GM23338 (cell line): Measurements from ENCODE around the gene SASS6. TPM values are rescaled to one million over a fixed set of nuclear protein-coding genes. Genes with fewer than 3 reads are reported as not detected.

ENCODE experiments used
- ATAC-seq: fragments of 200-7000 bp; cut with Tn5 transposase; 3 replicates; pipeline ENCODE4 v1.9.1; 2020
- DNase-seq: peaks from one replicate; pipeline ENCODE4 v3.0.0-alpha.2; 2015; ENCODE audit warnings: low spot score
- H2AFZ ChIP-seq: fragments of 200-600 bp; sonication (generic); 2 replicates; pipeline ENCODE4 v1.8.0; 2016; ENCODE audit warnings: antibody characterized with exemption, mild to moderate bottlenecking, moderate library complexity
- H3F3A ChIP-seq: fragments of 200-600 bp; sonication (generic); replicated peaks from 2 replicates; pipeline ENCODE4 v1.8.0; 2017; ENCODE audit warnings: antibody characterized with exemption, mixed run types, low read depth
- H3K27ac ChIP-seq: fragments of 200-600 bp; sonication (generic); 2 replicates; pipeline ENCODE4 v1.6.1; 2016; ENCODE audit warnings: low read depth
- H3K27me3 ChIP-seq: fragments of 200-600 bp; sonication (generic); 2 replicates; pipeline ENCODE4 v1.8.0; 2016; ENCODE audit warnings: mild to moderate bottlenecking, mixed run types, moderate library complexity; ENCODE audit not compliant: insufficient read depth
- H3K36me3 ChIP-seq: fragments of 200-600 bp; sonication (generic); 2 replicates; pipeline ENCODE4 v1.8.0; 2016; ENCODE audit warnings: mild to moderate bottlenecking; ENCODE audit not compliant: insufficient read depth
- H3K4me1 ChIP-seq: fragments of 200-600 bp; sonication (generic); 2 replicates; pipeline ENCODE4 v1.8.0; 2016; ENCODE audit warnings: mild to moderate bottlenecking, moderate library complexity; ENCODE audit not compliant: insufficient read depth
- H3K4me2 ChIP-seq: fragments of 200-600 bp; sonication (generic); 2 replicates; pipeline ENCODE4 v1.7.1; 2017; ENCODE audit warnings: mixed run types
- H3K4me3 ChIP-seq: fragments of 200-600 bp; sonication (generic); 2 replicates; pipeline ENCODE4 v1.6.1; 2016; ENCODE audit warnings: mixed run types
- H3K79me2 ChIP-seq: fragments of 200-600 bp; sonication (generic); replicated peaks from 2 replicates; pipeline ENCODE4 v1.8.0; 2017; ENCODE audit warnings: mild to moderate bottlenecking; ENCODE audit not compliant: insufficient read depth
- H3K9me2 ChIP-seq: fragments of 200-600 bp; sonication (generic); 2 replicates; pipeline ENCODE4 v1.8.0; 2017; ENCODE audit not compliant: insufficient read depth
- H4K20me1 ChIP-seq: fragments of 200-600 bp; sonication (generic); replicated peaks from 2 replicates; pipeline ENCODE4 v1.8.0; 2017; ENCODE audit warnings: mild to moderate bottlenecking; ENCODE audit not compliant: insufficient read depth
- H3K27ac Mint-ChIP-seq: 2 replicates; pipeline ENCODE4 v1.8.0; 2020; ENCODE audit warnings: inconsistent platforms, mild to moderate bottlenecking, moderate library complexity, mixed read lengths
- H3K27me3 Mint-ChIP-seq: 3 replicates; pipeline ENCODE4 v1.8.0; 2022; ENCODE audit warnings: low read depth, mild to moderate bottlenecking, moderate library complexity, mixed read lengths, inconsistent platforms; ENCODE audit not compliant: insufficient read depth, poor library complexity
- H3K36me3 Mint-ChIP-seq: 3 replicates; pipeline ENCODE4 v1.8.0; 2021; ENCODE audit warnings: low read depth, mild to moderate bottlenecking, inconsistent platforms, moderate library complexity, mixed read lengths
- H3K4me1 Mint-ChIP-seq: 3 replicates; pipeline ENCODE4 v1.8.0; 2020; ENCODE audit warnings: mild to moderate bottlenecking, inconsistent platforms, mixed read lengths
- H3K4me3 Mint-ChIP-seq: 3 replicates; pipeline ENCODE4 v1.8.0; 2021; ENCODE audit warnings: moderate library complexity, mild to moderate bottlenecking, inconsistent platforms, mixed read lengths
- H3K9me3 Mint-ChIP-seq: 3 replicates; pipeline ENCODE4 v1.8.0; 2020; ENCODE audit warnings: moderate library complexity, mild to moderate bottlenecking, inconsistent platforms, mixed read lengths
- CREB1 ChIP-seq: fragments of 250-450 bp; sonication (Bioruptor Pico); IDR thresholded peaks from 2 replicates; pipeline ENCODE4 v1.5.0; 2020; ENCODE audit warnings: low read depth, mild to moderate bottlenecking, moderate library complexity
- CTCF ChIP-seq, 2 experiments: fragments of 200-600 bp in 1 of 2; sonication (generic) in 1 of 2; conservative IDR thresholded peaks; 2 replicates each; pipeline versions ENCODE4 v1.5.1 to v1.6.1; 2016 to 2017; ENCODE audit warnings: antibody characterized with exemption in 2 of 2, low read depth in 2 of 2, mild to moderate bottlenecking in 2 of 2, moderate library complexity in 1 of 2
- ETS1 ChIP-seq: IDR thresholded peaks from 2 replicates; pipeline ENCODE4 v1.6.1; 2016; ENCODE audit warnings: antibody characterized with exemption
- EZH2 ChIP-seq: fragments of 200-600 bp; sonication (generic); IDR thresholded peaks from one replicate; pipeline ENCODE4 v1.8.0; 2017; ENCODE audit warnings: antibody characterized with exemption, mild to moderate bottlenecking, low read depth; ENCODE audit not compliant: unreplicated experiment
- EZH2phosphoT487 ChIP-seq: fragments of 200-600 bp; sonication (generic); IDR thresholded peaks from one replicate; pipeline ENCODE4 v1.8.1; 2018; ENCODE audit warnings: antibody characterized with exemption; ENCODE audit not compliant: unreplicated experiment
- NANOG ChIP-seq: IDR thresholded peaks from 2 replicates; pipeline ENCODE4 v1.6.1; 2016; ENCODE audit warnings: antibody characterized with exemption, borderline replicate concordance
- POLR2AphosphoS5 ChIP-seq: IDR thresholded peaks from 2 replicates; pipeline ENCODE4 v1.6.1; 2016; ENCODE audit warnings: antibody characterized with exemption, low read depth
- STAT1 ChIP-seq: IDR thresholded peaks from one replicate; pipeline ENCODE4 v1.6.1; 2016; ENCODE audit warnings: antibody characterized with exemption; ENCODE audit not compliant: unreplicated experiment
- ZNF114 ChIP-seq: fragments of 250-450 bp; sonication (Bioruptor Pico); IDR thresholded peaks from 2 replicates; pipeline ENCODE4 v1.5.0; 2020; ENCODE audit warnings: mild to moderate bottlenecking, moderate library complexity
- ZNF462 ChIP-seq: fragments of 250-450 bp; sonication (Bioruptor Pico); IDR thresholded peaks from 2 replicates; pipeline ENCODE4 v1.5.0; 2020; ENCODE audit warnings: mild to moderate bottlenecking, moderate library complexity
- polyA plus RNA-seq: library from polyadenylated mRNA; unstranded; fragments of >200 nt; fragmentation: Nextera tagmentation; extraction: Ambion mirVana; gene quantifications from 2 replicates; pipeline ENCODE4 v1.2.1, GENCODE V29; 2016
- total RNA-seq: library from RNA; depleted of rRNA; stranded (reverse); fragments of >200 nt; shearing (Covaris generic); gene quantifications from 2 replicates; pipeline ENCODE4 v1.2.3, GENCODE V29; 2014

SASS6 gene
- total and polyA plus RNA-seq, 2 experiments from 2014 or later, result 17.0 to 21.1 TPM

GRCh38 chr1:100145116-100145515 lies 12.4 kb upstream of the SASS6 start:
- Histone ChIP-seq H2AFZ (no peak overlapping the region), H4K20me1 (no peaks in the 10 kb centered on the region), H3K36me3 (peaks cover 31% of the 10 kb centered on the region), H3K79me2 (no peaks in the 10 kb centered on the region), H3K4me3 (no peak overlapping the region), H3K4me2 (no peak overlapping the region), H3K4me1 (peaks cover 6% of the 10 kb centered on the region), H3K27ac (no peak overlapping the region), H3K27me3 (no peaks in the 10 kb centered on the region), H3F3A (no peaks in the 10 kb centered on the region), H3K9me2 (no peaks in the 10 kb centered on the region)
- no peak for DNase-seq
- no peak overlapping the region for H3K4me3 Mint-ChIP-seq
- H3K36me3 Mint-ChIP-seq, result peaks cover 36% of the 10 kb centered on the region
- no peaks in the 10 kb centered on the region for H3K27me3 Mint-ChIP-seq
- no peak for ATAC-seq
- H3K9me3 Mint-ChIP-seq, result no peaks in the 10 kb centered on the region
- no peak overlapping the region for H3K27ac Mint-ChIP-seq
- H3K4me1 Mint-ChIP-seq, result peaks cover 12% of the 10 kb centered on the region
- TF ChIP-seq CTCF (conservative IDR thresholded peaks at IDR 0.05; ENCODE audit: low read depth in 2 of 2) (no peak), CREB1 (CRISPR knock-in tag) (no peak), ZNF462 (CRISPR knock-in tag) (no peak), ZNF114 (CRISPR knock-in tag) (no peak), NANOG (no peak), POLR2AphosphoS5 (no peak), STAT1 (no peak), EZH2phosphoT487 (no peak), ETS1 (no peak), EZH2 (no peak)
